Sigmoid colon (tissue), 4 donors: ENCODE measurements around the gene B4GALT4.

Experiments
- CTCF ChIP-seq, 4 experiments: fragments of 450-650 bp in 3 of 4; fragments of 200-600 bp in 1 of 4; IDR thresholded peaks; one replicate each; pipeline ENCODE4 v1.5.1; 2016 to 2019; ENCODE audit warnings: antibody characterized with exemption in 4 of 4, mild to moderate bottlenecking in 3 of 4, moderate library complexity in 2 of 4
- EP300 ChIP-seq, 4 donors: sonication (generic); formaldehyde crosslinking; IDR thresholded peaks; one replicate each; pipeline ENCODE4 v1.6.1; 2017; ENCODE audit warnings: antibody characterized with exemption in 4 of 4
- POLR2A ChIP-seq, 2 donors: fragments of 450-650 bp; IDR thresholded peaks; one replicate each; pipeline ENCODE4 v1.6.1; 2016; ENCODE audit warnings: antibody characterized with exemption in 2 of 2, mild to moderate bottlenecking in 2 of 2, moderate library complexity in 2 of 2
- POLR2AphosphoS5 ChIP-seq, 4 donors: sonication (generic); formaldehyde crosslinking; IDR thresholded peaks; one replicate each; pipeline ENCODE4 v1.6.1; 2017; ENCODE audit warnings: antibody characterized with exemption in 4 of 4

GRCh38 chr3:119276680-119277079 lies 36.0 kb upstream of the B4GALT4 start:
- TF ChIP-seq CTCF (IDR thresholded peaks at IDR 0.05) (no peak), POLR2A (IDR thresholded peaks at IDR 0.05) (no peak), POLR2AphosphoS5 (IDR thresholded peaks at IDR 0.05) (no peak), EP300 (IDR thresholded peaks at IDR 0.05) (no peak)
